Panc1 (cell line): ENCODE measurements around the gene NOL9. TPM values are rescaled to one million over a fixed set of nuclear protein-coding genes. Genes with fewer than 3 reads are reported as not detected.

Source experiments
- ATAC-seq: fragments of 200-7000 bp; cut with Tn5 transposase; 2 replicates; pipeline ENCODE4 v1.9.1; 2020; ENCODE audit warnings: mild to moderate bottlenecking, moderate library complexity
- BruUV-seq: library from RNA; stranded (reverse); fragments of 400-500 nt; replicated peaks from 2 replicates; lab custom pipeline; 2021; lab: Mats Ljungman, UMichigan
- CTCF ChIA-PET: fragments of 300-600 bp; sonication (Branson Sonifier 250); formaldehyde crosslinking; loops from one replicate; lab custom pipeline; 2022; ENCODE audit warnings: antibody characterized with exemption; lab: Charles Lee
- POLR2A ChIA-PET: fragments of 300-600 bp; sonication (Branson Sonifier 250); formaldehyde crosslinking; loops from one replicate; lab custom pipeline; 2022; ENCODE audit warnings: antibody characterized with exemption; lab: Charles Lee
- DNase-seq: peaks from one replicate; pipeline ENCODE4 v3.0.0-alpha.2; 2010; ENCODE audit warnings: low read depth, low spot score
- H3K27ac ChIP-seq: 2 replicates; pipeline ENCODE4 v1.5.1; 2011; ENCODE audit warnings: mild to moderate bottlenecking, low read length, inconsistent platforms
- H3K27me3 ChIP-seq: fragments of 200-500 bp; sonication (Bioruptor generic); 2 replicates; pipeline ENCODE4 v1.6.0; 2014; ENCODE audit warnings: low read length, inconsistent platforms; ENCODE audit not compliant: control insufficient read depth, insufficient read depth
- H3K36me3 ChIP-seq: fragments of 200-500 bp; sonication (Bioruptor generic); 2 replicates; pipeline ENCODE4 v1.5.1; 2014; ENCODE audit warnings: inconsistent platforms, mild to moderate bottlenecking, low read length, moderate library complexity; ENCODE audit not compliant: control insufficient read depth, insufficient read depth
- H3K4me1 ChIP-seq: 2 replicates; pipeline ENCODE4 v1.5.1; 2011; ENCODE audit warnings: inconsistent platforms, mild to moderate bottlenecking, low read length, moderate library complexity; ENCODE audit not compliant: control insufficient read depth, insufficient read depth
- H3K4me3 ChIP-seq, 2 experiments: 2 replicates each; pipeline ENCODE4 v1.5.1; 2011 to 2012; ENCODE audit warnings: low read depth in 2 of 2, low read length in 2 of 2, mild to moderate bottlenecking in 2 of 2, inconsistent platforms in 1 of 2, moderate library complexity in 1 of 2
- H3K9me3 ChIP-seq: fragments of 200-500 bp; sonication (Bioruptor generic); 2 replicates; pipeline ENCODE4 v1.5.1; 2014; ENCODE audit warnings: low read depth, mild to moderate bottlenecking, inconsistent platforms, low read length, moderate library complexity; ENCODE audit not compliant: control insufficient read depth, insufficient read depth
- POLR2AphosphoS5 ChIP-seq: IDR thresholded peaks from 2 replicates; pipeline ENCODE4 v1.6.1; 2012; ENCODE audit warnings: mild to moderate bottlenecking, low read depth, low read length, moderate library complexity
- SIN3A ChIP-seq: IDR thresholded peaks from 2 replicates; pipeline ENCODE4 v1.6.1; 2012; ENCODE audit warnings: low read depth, mild to moderate bottlenecking, low read length, moderate library complexity, borderline replicate concordance; ENCODE audit not compliant: insufficient read depth
- TCF7L2 ChIP-seq: IDR thresholded peaks from 2 replicates; pipeline ENCODE4 v1.6.1; 2011; ENCODE audit warnings: mild to moderate bottlenecking, low read depth, low read length, inconsistent platforms
- in situ Hi-C: cut with HindIII; loops from 2 replicates; pipeline ENCODE4 v1.10.0; 2016; ENCODE audit warnings: low sequenced_read_pairs, low pct_unique_long_range_greater_than_20kb
- intact Hi-C: fragments of 100-400 bp; cut with micrococcal nuclease; formaldehyde crosslinking; loops from one replicate; pipeline ENCODE4 v1.10.0; 2022; ENCODE audit not compliant: unreplicated experiment
- total RNA-seq: library from RNA; stranded (reverse); gene quantifications from one replicate; pipeline ENCODE4 v1.2.1, GENCODE V29; 2021; ENCODE audit not compliant: unreplicated experiment
- TF ChIP-seq, protein P1 (sequence below): fragments of 450-650 bp; IDR thresholded peaks from 2 replicates; pipeline ENCODE4 v1.5.1; 2017; ENCODE audit warnings: mild to moderate bottlenecking
- TF ChIP-seq, protein P2 (sequence below), 2 experiments: IDR thresholded peaks; 2 replicates each; pipeline ENCODE4 v1.6.1; 2011 to 2012; ENCODE audit warnings: low read depth in 2 of 2, control low read depth in 1 of 2, low read length in 1 of 2, mild to moderate bottlenecking in 1 of 2, moderate library complexity in 1 of 2; ENCODE audit not compliant: insufficient read depth in 1 of 2

Gene NOL9
- total RNA-seq, 1 experiment from 2014 or later: 46.4 TPM

- CTCF ChIA-PET: no interaction called here
- no peaks in the 10 kb centered on the region for H3K27me3 ChIP-seq
- H3K9me3 ChIP-seq: no peaks in the 10 kb centered on the region
- POLR2A ChIA-PET: no interaction called here
- DNase-seq (no peak), ATAC-seq (no peak)
- no peak overlapping the region for H3K27ac ChIP-seq
- H3K4me3 ChIP-seq: no peak overlapping the region
- no peaks in the 10 kb centered on the region for H3K36me3 ChIP-seq
- intact Hi-C loops (no loop called here), in situ Hi-C loops (no loop called here)
- no TSS peak for BruUV-seq
- peaks cover 9% of the 10 kb centered on the region for H3K4me1 ChIP-seq
- TF ChIP-seq, protein P1, sequence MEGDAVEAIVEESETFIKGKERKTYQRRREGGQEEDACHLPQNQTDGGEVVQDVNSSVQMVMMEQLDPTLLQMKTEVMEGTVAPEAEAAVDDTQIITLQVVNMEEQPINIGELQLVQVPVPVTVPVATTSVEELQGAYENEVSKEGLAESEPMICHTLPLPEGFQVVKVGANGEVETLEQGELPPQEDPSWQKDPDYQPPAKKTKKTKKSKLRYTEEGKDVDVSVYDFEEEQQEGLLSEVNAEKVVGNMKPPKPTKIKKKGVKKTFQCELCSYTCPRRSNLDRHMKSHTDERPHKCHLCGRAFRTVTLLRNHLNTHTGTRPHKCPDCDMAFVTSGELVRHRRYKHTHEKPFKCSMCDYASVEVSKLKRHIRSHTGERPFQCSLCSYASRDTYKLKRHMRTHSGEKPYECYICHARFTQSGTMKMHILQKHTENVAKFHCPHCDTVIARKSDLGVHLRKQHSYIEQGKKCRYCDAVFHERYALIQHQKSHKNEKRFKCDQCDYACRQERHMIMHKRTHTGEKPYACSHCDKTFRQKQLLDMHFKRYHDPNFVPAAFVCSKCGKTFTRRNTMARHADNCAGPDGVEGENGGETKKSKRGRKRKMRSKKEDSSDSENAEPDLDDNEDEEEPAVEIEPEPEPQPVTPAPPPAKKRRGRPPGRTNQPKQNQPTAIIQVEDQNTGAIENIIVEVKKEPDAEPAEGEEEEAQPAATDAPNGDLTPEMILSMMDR: peak; percentile 44
- TF ChIP-seq TCF7L2: no peak
- TF ChIP-seq SIN3A: no peak
- TF ChIP-seq POLR2AphosphoS5: no peak
- TF ChIP-seq, protein P2, sequence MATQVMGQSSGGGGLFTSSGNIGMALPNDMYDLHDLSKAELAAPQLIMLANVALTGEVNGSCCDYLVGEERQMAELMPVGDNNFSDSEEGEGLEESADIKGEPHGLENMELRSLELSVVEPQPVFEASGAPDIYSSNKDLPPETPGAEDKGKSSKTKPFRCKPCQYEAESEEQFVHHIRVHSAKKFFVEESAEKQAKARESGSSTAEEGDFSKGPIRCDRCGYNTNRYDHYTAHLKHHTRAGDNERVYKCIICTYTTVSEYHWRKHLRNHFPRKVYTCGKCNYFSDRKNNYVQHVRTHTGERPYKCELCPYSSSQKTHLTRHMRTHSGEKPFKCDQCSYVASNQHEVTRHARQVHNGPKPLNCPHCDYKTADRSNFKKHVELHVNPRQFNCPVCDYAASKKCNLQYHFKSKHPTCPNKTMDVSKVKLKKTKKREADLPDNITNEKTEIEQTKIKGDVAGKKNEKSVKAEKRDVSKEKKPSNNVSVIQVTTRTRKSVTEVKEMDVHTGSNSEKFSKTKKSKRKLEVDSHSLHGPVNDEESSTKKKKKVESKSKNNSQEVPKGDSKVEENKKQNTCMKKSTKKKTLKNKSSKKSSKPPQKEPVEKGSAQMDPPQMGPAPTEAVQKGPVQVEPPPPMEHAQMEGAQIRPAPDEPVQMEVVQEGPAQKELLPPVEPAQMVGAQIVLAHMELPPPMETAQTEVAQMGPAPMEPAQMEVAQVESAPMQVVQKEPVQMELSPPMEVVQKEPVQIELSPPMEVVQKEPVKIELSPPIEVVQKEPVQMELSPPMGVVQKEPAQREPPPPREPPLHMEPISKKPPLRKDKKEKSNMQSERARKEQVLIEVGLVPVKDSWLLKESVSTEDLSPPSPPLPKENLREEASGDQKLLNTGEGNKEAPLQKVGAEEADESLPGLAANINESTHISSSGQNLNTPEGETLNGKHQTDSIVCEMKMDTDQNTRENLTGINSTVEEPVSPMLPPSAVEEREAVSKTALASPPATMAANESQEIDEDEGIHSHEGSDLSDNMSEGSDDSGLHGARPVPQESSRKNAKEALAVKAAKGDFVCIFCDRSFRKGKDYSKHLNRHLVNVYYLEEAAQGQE (IDR thresholded peaks at IDR 0.05; ENCODE audit: insufficient read depth in 1 of 2, low read depth in 2 of 2, low read length in 1 of 2): no peak
Observed at GRCh38 chr1:6483017-6483760, 71.1 kb downstream of the NOL9 start.

DNA sequence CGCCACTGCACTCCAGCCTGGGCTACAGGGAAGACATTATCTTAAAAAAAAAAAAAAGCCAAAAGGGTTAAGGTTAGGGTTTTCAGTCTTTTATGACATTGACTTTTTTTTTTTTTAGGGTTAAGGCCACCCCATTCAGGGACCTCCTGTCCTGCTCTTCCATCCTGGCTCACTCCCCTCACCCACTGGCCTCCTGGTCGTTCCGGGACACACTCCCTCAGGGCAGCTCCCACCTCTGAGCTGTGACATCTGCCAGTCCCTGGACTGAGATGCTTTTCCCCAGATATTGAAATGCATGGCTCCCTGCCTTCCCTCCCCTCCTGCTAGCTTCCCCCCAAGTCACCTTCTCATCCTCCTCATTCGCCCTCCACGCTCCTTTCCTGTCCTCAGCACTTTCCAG lies 72.5 kb downstream of the NOL9 start:
- Histone ChIP-seq H3K27me3 (no peaks in the 10 kb centered on the region), H3K9me3 (no peaks in the 10 kb centered on the region), H3K27ac (no peak overlapping the region), H3K4me3 (no peak overlapping the region), H3K4me1 (peaks cover 7% of the 10 kb centered on the region), H3K36me3 (no peaks in the 10 kb centered on the region)
- intact Hi-C loops: no loop called here
- TF ChIP-seq, protein P2 (IDR thresholded peaks at IDR 0.05; ENCODE audit: insufficient read depth in 1 of 2, low read depth in 2 of 2, low read length in 1 of 2): no peak
- TF ChIP-seq POLR2AphosphoS5 (no peak), TCF7L2 (no peak)
- TF ChIP-seq, protein P1: no peak
- POLR2A ChIA-PET: no interaction called here
- no peak for DNase-seq
- in situ Hi-C loops: no loop called here
- BruUV-seq: no TSS peak
- CTCF ChIA-PET: interaction anchor here (0.6 to 0.7 kb wide), 4 partner anchors 8 to 398 kb away, joined by 3 to 5 read pairs (median 4); no protein-coding TSS in a partner anchor
- no peak for ATAC-seq
